ENCODE measurements around the gene NOXA1.

- TF ChIP-seq CTCF (IDR thresholded peaks at IDR 0.05) (no peak), POLR2A (IDR thresholded peaks at IDR 0.05) (no peak)
These were observed 38.1 kb downstream of the NOXA1 start for GRCh38 chr9:137461316-137461662.
